Type B pancreatic cell (in vitro differentiated cells): Measurements from ENCODE around the gene SOBP. TPM values are rescaled to one million over a fixed set of nuclear protein-coding genes. Genes with fewer than 3 reads are reported as not detected.

Source experiments
- DNase-seq: peaks from one replicate; pipeline ENCODE4 v3.0.0; 2021; ENCODE audit warnings: mixed read lengths; ENCODE audit not compliant: unreplicated experiment; ENCODE audit errors: extremely low spot score
- H3K27ac Mint-ChIP-seq: 2 replicates; pipeline ENCODE4 v1.8.0; 2021; ENCODE audit warnings: mild to moderate bottlenecking, mixed read lengths
- H3K27me3 Mint-ChIP-seq: 2 replicates; pipeline ENCODE4 v1.8.0; 2021; ENCODE audit warnings: mixed read lengths
- H3K36me3 Mint-ChIP-seq: 2 replicates; pipeline ENCODE4 v1.8.0; 2021; ENCODE audit warnings: mixed read lengths
- H3K4me1 Mint-ChIP-seq: one replicate; pipeline ENCODE4 v1.8.0; 2021; ENCODE audit warnings: mixed read lengths; ENCODE audit not compliant: unreplicated experiment
- H3K4me3 Mint-ChIP-seq: 2 replicates; pipeline ENCODE4 v1.8.0; 2021; ENCODE audit warnings: mild to moderate bottlenecking, mixed read lengths
- H3K9me3 Mint-ChIP-seq: 2 replicates; pipeline ENCODE4 v1.8.0; 2021; ENCODE audit warnings: mixed read lengths
- total RNA-seq: library from RNA; stranded (reverse); gene quantifications from 2 replicates; pipeline ENCODE4 v1.2.1, GENCODE V29; 2021; ENCODE audit warnings: low replicate concordance
- TF ChIP-seq, protein P1 (sequence below): fragments of 200-600 bp; sonication (generic); conservative IDR thresholded peaks from 2 replicates; pipeline ENCODE4 v1.5.0; 2021; ENCODE audit warnings: antibody characterized with exemption, mild to moderate bottlenecking

Gene SOBP
- total RNA-seq, 1 donor from 2014 or later, result 19.4 TPM

DNA sequence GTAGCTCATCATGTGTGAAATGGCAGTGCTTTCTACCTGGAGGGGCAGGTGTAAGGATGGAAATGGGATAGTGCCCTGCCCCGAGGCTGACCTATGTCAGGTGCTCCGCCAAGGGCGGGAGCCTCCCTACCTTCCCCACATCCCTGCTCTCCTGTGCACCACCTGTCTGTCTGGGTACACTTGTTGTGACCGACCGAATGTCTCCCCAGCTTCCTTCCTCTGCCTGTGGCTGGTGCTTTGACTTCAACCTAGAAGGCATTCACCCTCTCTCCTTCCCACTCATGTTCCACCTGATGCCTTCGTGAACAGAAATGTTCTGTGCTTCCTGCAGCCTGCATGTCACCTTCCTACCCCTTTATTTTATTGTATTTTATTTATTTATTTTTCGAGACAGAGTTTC lies 219.4 kb downstream of the SOBP start:
- no peaks in the 10 kb centered on the region for H3K36me3 Mint-ChIP-seq
- peaks cover 34% of the 10 kb centered on the region for H3K27me3 Mint-ChIP-seq
- H3K4me3 Mint-ChIP-seq, result no peak overlapping the region
- H3K9me3 Mint-ChIP-seq, result no peaks in the 10 kb centered on the region
- H3K27ac Mint-ChIP-seq, result no peak overlapping the region
- DNase-seq, result no peak
- peaks cover 30% of the 10 kb centered on the region for H3K4me1 Mint-ChIP-seq
- TF ChIP-seq, protein P1, sequence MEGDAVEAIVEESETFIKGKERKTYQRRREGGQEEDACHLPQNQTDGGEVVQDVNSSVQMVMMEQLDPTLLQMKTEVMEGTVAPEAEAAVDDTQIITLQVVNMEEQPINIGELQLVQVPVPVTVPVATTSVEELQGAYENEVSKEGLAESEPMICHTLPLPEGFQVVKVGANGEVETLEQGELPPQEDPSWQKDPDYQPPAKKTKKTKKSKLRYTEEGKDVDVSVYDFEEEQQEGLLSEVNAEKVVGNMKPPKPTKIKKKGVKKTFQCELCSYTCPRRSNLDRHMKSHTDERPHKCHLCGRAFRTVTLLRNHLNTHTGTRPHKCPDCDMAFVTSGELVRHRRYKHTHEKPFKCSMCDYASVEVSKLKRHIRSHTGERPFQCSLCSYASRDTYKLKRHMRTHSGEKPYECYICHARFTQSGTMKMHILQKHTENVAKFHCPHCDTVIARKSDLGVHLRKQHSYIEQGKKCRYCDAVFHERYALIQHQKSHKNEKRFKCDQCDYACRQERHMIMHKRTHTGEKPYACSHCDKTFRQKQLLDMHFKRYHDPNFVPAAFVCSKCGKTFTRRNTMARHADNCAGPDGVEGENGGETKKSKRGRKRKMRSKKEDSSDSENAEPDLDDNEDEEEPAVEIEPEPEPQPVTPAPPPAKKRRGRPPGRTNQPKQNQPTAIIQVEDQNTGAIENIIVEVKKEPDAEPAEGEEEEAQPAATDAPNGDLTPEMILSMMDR, result no peak

Other genes starting within 250 kb of the SOBP start
- gene PDSS2, start 30.6 kb upstream of the SOBP start, total RNA-seq, result 15.2 and 16.1 TPM in 2 replicates